ENCODE data around the gene DNAJC10. TPM values are rescaled to one million over a fixed set of nuclear protein-coding genes. Genes with fewer than 3 reads are reported as not detected.

DNAJC10 gene
- polyA plus RNA-seq, 1 donor (not counting 4 experiments of a cell fraction or from before 2014, with no cell fraction given): 92.6 TPM

- no peak overlapping the region for H2AFZ ChIP-seq (ENCODE audit: control insufficient read depth, low read length)
- no peak for FAIRE-seq
- H3K9ac ChIP-seq (ENCODE audit: control insufficient read depth, extremely low read depth, insufficient read depth, low read length): no peak overlapping the region
- no peaks in the 10 kb centered on the region for H3K27me3 ChIP-seq (ENCODE audit: control insufficient read depth, extremely low read depth, insufficient read depth, low read length)
- no peaks in the 10 kb centered on the region for H3K9me1 ChIP-seq (ENCODE audit: control insufficient read depth, extremely low read depth, insufficient read depth, low read length)
- no peaks in the 10 kb centered on the region for H3K4me1 ChIP-seq (ENCODE audit: control insufficient read depth, extremely low read depth, insufficient read depth, low read length)
- no peak for DNase-seq (ENCODE audit: low read depth, low spot score)
- TF ChIP-seq EZH2 (IDR thresholded peaks at IDR 0.05; ENCODE audit: low read length) (no peak), CTCF (optimal IDR thresholded peaks at IDR 0.05 in 1 of 3, IDR thresholded peaks at IDR 0.05 in 1 of 3, conservative IDR thresholded peaks at IDR 0.05 in 1 of 3; ENCODE audit: extremely low read depth in 1 of 3, insufficient read depth in 2 of 3, low read length in 3 of 3) (no peak)
- dilution Hi-C loops (cut with MboI; ENCODE audit: extremely low pct_ligation_motif_present, low sequenced_read_pairs): no loop called here
- H3K79me2 ChIP-seq (ENCODE audit: control insufficient read depth, insufficient read depth, low read length): no peaks in the 10 kb centered on the region
- no peak overlapping the region for H3K4me3 ChIP-seq (ENCODE audit: control insufficient read depth in 2 of 3, extremely low read depth in 1 of 3, insufficient read depth in 2 of 3, low read depth in 1 of 3, low read length in 3 of 3)
- H3K4me2 ChIP-seq (ENCODE audit: control insufficient read depth, extremely low read depth, insufficient read depth, low read depth, low read length): no peak overlapping the region
- H3K27ac ChIP-seq (ENCODE audit: control insufficient read depth, insufficient read depth, low read length): no peak overlapping the region
- no peaks in the 10 kb centered on the region for H3K9me3 ChIP-seq (ENCODE audit: control insufficient read depth, low read depth, low read length)
- H4K20me1 ChIP-seq (ENCODE audit: control insufficient read depth, extremely low read depth, insufficient read depth, low read length): no peaks in the 10 kb centered on the region
- no peaks in the 10 kb centered on the region for H3K36me3 ChIP-seq (ENCODE audit: control insufficient read depth in 2 of 2, extremely low read depth in 1 of 2, insufficient read depth in 2 of 2, low read length in 2 of 2)
Measured at GRCh38 chr2:182834293-182834692, 118.2 kb downstream of the DNAJC10 start.

GRCh38 chr2:182836451-182836850 is 120.4 kb downstream of the DNAJC10 start:
- no peaks in the 10 kb centered on the region for H3K4me1 ChIP-seq (ENCODE audit: control insufficient read depth, extremely low read depth, insufficient read depth, low read length)
- dilution Hi-C loops (cut with MboI; ENCODE audit: extremely low pct_ligation_motif_present, low sequenced_read_pairs): no loop called here
- H3K79me2 ChIP-seq (ENCODE audit: control insufficient read depth, insufficient read depth, low read length): no peaks in the 10 kb centered on the region
- no peaks in the 10 kb centered on the region for H3K9me1 ChIP-seq (ENCODE audit: control insufficient read depth, extremely low read depth, insufficient read depth, low read length)
- FAIRE-seq (no peak), DNase-seq (ENCODE audit: low read depth, low spot score) (no peak)
- no peaks in the 10 kb centered on the region for H3K9me3 ChIP-seq (ENCODE audit: control insufficient read depth, low read depth, low read length)
- no peak for TF ChIP-seq CTCF (optimal IDR thresholded peaks at IDR 0.05 in 1 of 3, IDR thresholded peaks at IDR 0.05 in 1 of 3, conservative IDR thresholded peaks at IDR 0.05 in 1 of 3; ENCODE audit: extremely low read depth in 1 of 3, insufficient read depth in 2 of 3, low read length in 3 of 3)
- TF ChIP-seq EZH2 (IDR thresholded peaks at IDR 0.05; ENCODE audit: low read length): no peak
- no peak overlapping the region for H2AFZ ChIP-seq (ENCODE audit: control insufficient read depth, low read length)
- H3K36me3 ChIP-seq (ENCODE audit: control insufficient read depth in 2 of 2, extremely low read depth in 1 of 2, insufficient read depth in 2 of 2, low read length in 2 of 2): no peaks in the 10 kb centered on the region
- no peak overlapping the region for H3K4me3 ChIP-seq (ENCODE audit: control insufficient read depth in 2 of 3, extremely low read depth in 1 of 3, insufficient read depth in 2 of 3, low read depth in 1 of 3, low read length in 3 of 3)
- no peaks in the 10 kb centered on the region for H3K27me3 ChIP-seq (ENCODE audit: control insufficient read depth, extremely low read depth, insufficient read depth, low read length)
- H3K9ac ChIP-seq (ENCODE audit: control insufficient read depth, extremely low read depth, insufficient read depth, low read length): no peak overlapping the region
- H4K20me1 ChIP-seq (ENCODE audit: control insufficient read depth, extremely low read depth, insufficient read depth, low read length): no peaks in the 10 kb centered on the region
- no peak overlapping the region for H3K4me2 ChIP-seq (ENCODE audit: control insufficient read depth, extremely low read depth, insufficient read depth, low read depth, low read length)
- no peak overlapping the region for H3K27ac ChIP-seq (ENCODE audit: control insufficient read depth, insufficient read depth, low read length)

Small RNA genes lying within 50 kb of the gene (small RNA-seq; reads per million reads assigned to genes)
- 0 reads per million in 3 experiments for gene RF00019 (ENCODE audit: insufficient read length in 3 of 3, low read depth in 3 of 3, low replicate concordance in 1 of 3)

Other genes with a start within 250 kb of the DNAJC10 start
- gene FRZB, start 150.4 kb downstream of the DNAJC10 start, polyA plus RNA-seq: 0.05 TPM in 2 of 3 replicates, not detected in the other